OCI-LY3 (cell line): ENCODE data around the gene HIVEP3.

Source experiments
- H2AFZ ChIP-seq: fragments of 200-600, 300-600 bp; shearing (Covaris generic); 2 replicates; pipeline ENCODE4 v1.6.0; 2014; ENCODE audit warnings: antibody characterized with exemption, low read depth, low read length
- H3K27ac ChIP-seq: fragments of 200-600, 300-600 bp; sonication (generic); 2 replicates; pipeline ENCODE4 v1.5.1; 2014; ENCODE audit warnings: mild to moderate bottlenecking, low read length, moderate library complexity, mixed read lengths
- H3K27me3 ChIP-seq: fragments of 200-600, 300-600 bp; sonication (generic); 2 replicates; pipeline ENCODE4 v1.6.1; 2014; ENCODE audit warnings: low read depth, low read length, mixed read lengths
- H3K36me3 ChIP-seq: fragments of 200-600, 300-600 bp; sonication (generic); replicated peaks from 2 replicates; pipeline ENCODE3; 2014; ENCODE audit warnings: low read depth, low read length, mixed read lengths
- H3K4me1 ChIP-seq: fragments of 300-600, 200-600 bp; sonication (generic); 2 replicates; pipeline ENCODE4 v1.6.1; 2014; ENCODE audit warnings: low read length, mixed read lengths
- H3K4me2 ChIP-seq: fragments of 200-600, 300-600 bp; sonication (generic); 2 replicates; pipeline ENCODE4 v1.6.1; 2014; ENCODE audit warnings: low read length, mixed read lengths
- H3K4me3 ChIP-seq: fragments of 300-600, 200-600 bp; sonication (generic); 2 replicates; pipeline ENCODE4 v1.5.1; 2014; ENCODE audit warnings: antibody characterized with exemption, mild to moderate bottlenecking, low read length, moderate library complexity
- H3K79me2 ChIP-seq: fragments of 300-600, 200-600 bp; shearing (Covaris generic); 2 replicates; pipeline ENCODE4 v1.6.1; 2014; ENCODE audit warnings: mild to moderate bottlenecking, low read length, mixed read lengths
- H3K9ac ChIP-seq: fragments of 300-600, 200-600 bp; shearing (Covaris generic); 2 replicates; pipeline ENCODE4 v1.6.0; 2014; ENCODE audit warnings: mild to moderate bottlenecking, low read length, moderate library complexity
- H3K9me3 ChIP-seq: fragments of 200-600, 300-600 bp; shearing (Covaris generic); 2 replicates; pipeline ENCODE4 v1.6.1; 2014; ENCODE audit warnings: low read length, mixed read lengths; ENCODE audit not compliant: insufficient read depth
- H4K20me1 ChIP-seq: fragments of 200-600, 300-600 bp; sonication (generic); 2 replicates; pipeline ENCODE4 v1.6.1; 2016; ENCODE audit warnings: low read length, mixed read lengths; ENCODE audit not compliant: insufficient read depth
- EZH2phosphoT487 ChIP-seq: fragments of 200-600 bp; shearing (Covaris generic); IDR thresholded peaks from 2 replicates; pipeline ENCODE4 v1.6.1; 2018; ENCODE audit warnings: antibody characterized with exemption, mixed run types, low read depth
- TF ChIP-seq, protein P1 (sequence below): fragments of 200-600, 300-600 bp; sonication (generic); IDR thresholded peaks from 2 replicates; pipeline ENCODE4 v1.5.1; 2014; ENCODE audit warnings: antibody characterized with exemption, low read length, low read depth

The HIVEP3 gene

DNA sequence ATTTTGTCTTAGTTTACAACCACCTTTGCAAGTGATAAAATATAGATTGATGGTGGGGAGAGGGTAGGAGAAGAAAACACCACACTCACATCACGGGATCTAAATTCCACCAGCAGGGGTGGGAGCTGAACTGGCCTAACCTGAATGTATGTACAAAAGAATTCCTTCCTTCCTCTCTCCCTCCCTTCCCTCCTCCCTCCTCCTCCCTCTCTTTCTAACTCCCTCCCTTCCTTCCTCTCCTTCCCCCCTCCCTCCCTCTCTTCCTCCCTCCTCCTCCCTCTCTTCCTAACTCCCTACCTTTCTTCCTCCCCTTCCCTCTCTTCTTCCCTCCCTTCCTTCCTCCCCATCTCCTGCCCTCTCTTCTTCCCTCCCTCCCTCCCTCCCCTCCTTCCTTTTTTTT lies 40.2 kb downstream of the HIVEP3 start:
- Histone ChIP-seq H3K4me2 (no peak overlapping the region), H3K9me3 (no peaks in the 10 kb centered on the region), H3K4me3 (no peak overlapping the region), H3K79me2 (no peaks in the 10 kb centered on the region), H3K27me3 (no peaks in the 10 kb centered on the region), H3K4me1 (peaks cover 33% of the 10 kb centered on the region), H3K36me3 (no peaks in the 10 kb centered on the region), H3K27ac (no peak overlapping the region), H4K20me1 (no peaks in the 10 kb centered on the region; the same call in 1 of the 2 replicates), H3K9ac (no peak overlapping the region), H2AFZ (no peak overlapping the region)
- no peak for TF ChIP-seq EZH2phosphoT487
- TF ChIP-seq, protein P1, sequence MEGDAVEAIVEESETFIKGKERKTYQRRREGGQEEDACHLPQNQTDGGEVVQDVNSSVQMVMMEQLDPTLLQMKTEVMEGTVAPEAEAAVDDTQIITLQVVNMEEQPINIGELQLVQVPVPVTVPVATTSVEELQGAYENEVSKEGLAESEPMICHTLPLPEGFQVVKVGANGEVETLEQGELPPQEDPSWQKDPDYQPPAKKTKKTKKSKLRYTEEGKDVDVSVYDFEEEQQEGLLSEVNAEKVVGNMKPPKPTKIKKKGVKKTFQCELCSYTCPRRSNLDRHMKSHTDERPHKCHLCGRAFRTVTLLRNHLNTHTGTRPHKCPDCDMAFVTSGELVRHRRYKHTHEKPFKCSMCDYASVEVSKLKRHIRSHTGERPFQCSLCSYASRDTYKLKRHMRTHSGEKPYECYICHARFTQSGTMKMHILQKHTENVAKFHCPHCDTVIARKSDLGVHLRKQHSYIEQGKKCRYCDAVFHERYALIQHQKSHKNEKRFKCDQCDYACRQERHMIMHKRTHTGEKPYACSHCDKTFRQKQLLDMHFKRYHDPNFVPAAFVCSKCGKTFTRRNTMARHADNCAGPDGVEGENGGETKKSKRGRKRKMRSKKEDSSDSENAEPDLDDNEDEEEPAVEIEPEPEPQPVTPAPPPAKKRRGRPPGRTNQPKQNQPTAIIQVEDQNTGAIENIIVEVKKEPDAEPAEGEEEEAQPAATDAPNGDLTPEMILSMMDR, result no peak

DNA sequence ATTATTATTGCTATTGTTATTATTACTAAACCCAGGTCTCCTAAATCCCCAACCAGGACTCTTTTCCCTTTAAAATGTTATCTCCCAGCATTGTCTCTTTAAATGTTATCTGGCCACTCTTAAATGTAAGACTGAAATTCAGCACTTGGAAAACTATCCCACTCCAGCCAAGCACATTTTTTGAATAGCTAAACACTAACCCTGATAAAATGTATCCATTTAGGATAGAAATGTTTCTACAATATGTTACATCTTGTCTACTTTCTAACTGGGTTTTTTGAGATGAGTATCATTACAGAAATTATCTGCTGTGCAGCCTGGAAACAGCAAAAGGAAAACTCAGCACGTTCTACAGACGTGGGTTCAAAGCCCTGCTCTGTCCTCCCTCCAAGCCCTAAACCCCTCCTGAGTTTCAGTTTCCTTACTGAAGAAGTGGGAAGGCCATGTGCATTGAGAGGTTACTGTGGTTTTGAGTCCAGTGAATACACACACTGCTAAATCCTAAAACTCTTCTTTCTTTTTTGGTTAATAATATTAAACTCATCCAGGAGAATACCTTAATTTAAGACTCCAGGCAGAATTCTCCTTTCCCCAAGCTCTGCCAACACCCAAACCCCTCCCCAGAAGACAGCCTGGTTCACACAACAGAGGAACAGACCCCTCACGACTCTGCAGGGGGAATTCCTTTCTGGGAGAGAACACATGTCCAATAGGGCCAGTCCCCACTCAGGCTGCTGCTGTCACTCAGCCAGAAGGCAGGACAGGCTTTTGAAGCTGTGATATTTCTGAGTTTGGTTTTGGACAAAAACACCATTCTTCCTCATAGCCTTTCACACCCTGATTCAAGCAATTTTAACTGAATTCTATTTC lies 41.9 kb downstream of the HIVEP3 start:
- H3K9me3 ChIP-seq, result no peaks in the 10 kb centered on the region
- H3K4me1 ChIP-seq, result peaks cover 32% of the 10 kb centered on the region
- no peak overlapping the region for H2AFZ ChIP-seq
- no peaks in the 10 kb centered on the region; the same call in 1 of the 2 replicates for H4K20me1 ChIP-seq
- H3K4me2 ChIP-seq, result peak overlapping the region; percentile 14
- H3K4me3 ChIP-seq, result no peak overlapping the region
- H3K79me2 ChIP-seq, result no peaks in the 10 kb centered on the region
- H3K27me3 ChIP-seq, result no peaks in the 10 kb centered on the region
- H3K36me3 ChIP-seq, result no peaks in the 10 kb centered on the region
- no peak overlapping the region for H3K27ac ChIP-seq
- no peak for TF ChIP-seq EZH2phosphoT487
- TF ChIP-seq, protein P1, result no peak
- no peak overlapping the region for H3K9ac ChIP-seq

DNA sequence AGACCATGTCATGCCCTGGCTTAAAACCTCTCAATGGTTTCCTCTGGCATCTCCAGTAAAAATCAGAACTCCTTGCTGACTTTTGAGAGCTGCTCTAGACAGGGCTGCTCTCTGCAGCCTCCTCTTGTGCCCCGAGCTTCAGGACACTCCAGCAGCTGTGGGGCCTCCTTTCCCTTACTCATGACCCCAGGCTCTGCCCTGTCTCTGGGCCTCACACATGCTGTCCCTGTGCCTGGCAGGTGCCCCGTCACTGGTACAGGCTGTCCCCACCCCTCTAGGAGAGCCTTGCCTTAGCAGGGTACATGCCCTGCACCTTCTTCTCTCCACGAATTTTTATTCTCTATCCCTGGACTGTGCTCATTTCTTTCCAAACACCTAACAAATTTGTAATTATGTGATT lies 43.2 kb downstream of the HIVEP3 start:
- no peaks in the 10 kb centered on the region; the same call in 1 of the 2 replicates for H4K20me1 ChIP-seq
- peaks cover 44% of the 10 kb centered on the region for H3K4me1 ChIP-seq
- H3K9me3 ChIP-seq, result no peaks in the 10 kb centered on the region
- no peak overlapping the region for H3K4me2 ChIP-seq
- H3K79me2 ChIP-seq, result peaks cover 6% of the 10 kb centered on the region
- H3K27me3 ChIP-seq, result no peaks in the 10 kb centered on the region
- no peak overlapping the region for H3K9ac ChIP-seq
- no peak overlapping the region for H3K27ac ChIP-seq
- no peaks in the 10 kb centered on the region for H3K36me3 ChIP-seq
- no peak overlapping the region for H3K4me3 ChIP-seq
- H2AFZ ChIP-seq, result no peak overlapping the region
- TF ChIP-seq, protein P1, result no peak
- TF ChIP-seq EZH2phosphoT487, result no peak

DNA sequence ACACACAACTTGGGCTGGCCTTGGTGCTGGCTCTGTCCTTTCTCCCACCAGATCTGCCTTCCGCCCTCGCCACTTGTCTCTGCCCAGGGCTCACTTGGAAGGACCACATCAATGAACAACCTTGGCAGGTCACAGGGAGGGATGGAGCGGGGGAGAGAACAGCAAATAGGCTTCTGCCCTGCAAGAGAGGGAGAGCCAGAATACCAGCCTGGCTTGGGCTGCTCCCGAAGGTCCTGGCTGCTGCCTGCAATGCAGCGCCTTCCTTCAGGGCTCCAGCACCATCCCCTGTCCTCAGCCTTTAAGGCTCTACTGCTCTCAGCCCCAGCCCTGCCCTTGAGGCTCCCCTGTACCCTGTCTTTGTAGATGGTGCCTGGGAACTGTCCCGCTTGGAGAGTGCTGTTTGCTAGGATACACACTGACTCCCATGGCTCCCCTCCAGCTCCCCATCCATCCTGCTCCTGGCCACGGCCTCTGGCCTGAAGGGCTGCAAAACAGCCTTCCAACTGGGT lies 43.8 kb downstream of the HIVEP3 start:
- H3K27ac ChIP-seq, result no peak overlapping the region
- no peaks in the 10 kb centered on the region; the same call in 1 of the 2 replicates for H4K20me1 ChIP-seq
- H2AFZ ChIP-seq, result no peak overlapping the region
- no peak overlapping the region for H3K4me2 ChIP-seq
- no peaks in the 10 kb centered on the region for H3K36me3 ChIP-seq
- H3K4me1 ChIP-seq, result peaks cover 49% of the 10 kb centered on the region
- no peaks in the 10 kb centered on the region for H3K9me3 ChIP-seq
- H3K79me2 ChIP-seq, result peaks cover 9% of the 10 kb centered on the region
- no peak for TF ChIP-seq EZH2phosphoT487
- TF ChIP-seq, protein P1, result no peak
- H3K9ac ChIP-seq, result no peak overlapping the region
- no peak overlapping the region for H3K4me3 ChIP-seq
- H3K27me3 ChIP-seq, result no peaks in the 10 kb centered on the region
